Measurements from ENCODE around the gene CHST13.

The CHST13 gene

GRCh38 chr3:126523745-126524428 lies at the start of gene CHST13:
TSS of gene CHST13 (plus strand) at chr3:126524155. CDS start at chr3:126524333, 178 bp downstream.
- peak; percentile 36 to 59 (median 58) for DNase-seq

- DNase-seq: peak; percentile 25 to 67 (median 60)
These were observed 49.2 kb upstream of the CHST13 start for GRCh38 chr3:126474498-126475412.

- peak; percentile 93 to 96 (median 94) for DNase-seq
These were observed 48.4 kb upstream of the CHST13 start, which contains the start of gene ZXDC for GRCh38 chr3:126475413-126476114. TSS of gene ZXDC (minus strand) at chr3:126475891. CDS start at chr3:126475865, 26 bp downstream.

- DNase-seq: peak; percentile 65 to 90 (median 82)
These were observed 47.5 kb upstream of the CHST13 start for GRCh38 chr3:126476166-126477060.

- peak in 1 of 3 experiments; percentile 74 for DNase-seq
These were observed 46.9 kb upstream of the CHST13 start for GRCh38 chr3:126477061-126477380.

- no peak for DNase-seq
These were observed 45.2 kb upstream of the CHST13 start for GRCh38 chr3:126478581-126479310.

- DNase-seq: no peak
These were observed 44.3 kb upstream of the CHST13 start for GRCh38 chr3:126479642-126480041.

GRCh38 chr3:126480206-126480605 lies 43.7 kb upstream of the CHST13 start:
- no peak for DNase-seq

- no peak for DNase-seq
These were observed 43.1 kb upstream of the CHST13 start for GRCh38 chr3:126480861-126481260.

GRCh38 chr3:126481808-126482502 lies 42.0 kb upstream of the CHST13 start:
- DNase-seq: no peak

GRCh38 chr3:126482503-126483255 lies 41.3 kb upstream of the CHST13 start:
- DNase-seq: no peak

GRCh38 chr3:126483321-126483761 lies 40.6 kb upstream of the CHST13 start:
- no peak for DNase-seq

- no peak for DNase-seq
These were observed 39.8 kb upstream of the CHST13 start for GRCh38 chr3:126484148-126484547.

- DNase-seq: no peak
These were observed 39.3 kb upstream of the CHST13 start for GRCh38 chr3:126484662-126485061.

GRCh38 chr3:126485176-126485897 lies 38.6 kb upstream of the CHST13 start:
- peak in 1 of 3 experiments; percentile 13 for DNase-seq

GRCh38 chr3:126485956-126486355 lies 38.0 kb upstream of the CHST13 start:
- DNase-seq: no peak

- no peak for DNase-seq
These were observed 37.6 kb upstream of the CHST13 start for GRCh38 chr3:126486360-126486847.

GRCh38 chr3:126487151-126487771 lies 36.7 kb upstream of the CHST13 start:
- DNase-seq: no peak

GRCh38 chr3:126488185-126488584 lies 35.8 kb upstream of the CHST13 start:
- no peak for DNase-seq
